NCI-H2227 (cell line): ENCODE data around the gene RYR1.
"Not testable (repeated sequence)": the region's sequence is repeated elsewhere in the genome, so short reads cannot be mapped to it uniquely, and the experiment has no call there.

Experiments used
- DNase-seq: peaks from one replicate; lab custom pipeline; 2025; ENCODE audit not compliant: unreplicated experiment; lab: John Stamatoyannopoulos, UW

RYR1 gene

GRCh38 chr19:38559428-38560401 is 126.2 kb downstream of the RYR1 start:
- no peak for DNase-seq

DNA sequence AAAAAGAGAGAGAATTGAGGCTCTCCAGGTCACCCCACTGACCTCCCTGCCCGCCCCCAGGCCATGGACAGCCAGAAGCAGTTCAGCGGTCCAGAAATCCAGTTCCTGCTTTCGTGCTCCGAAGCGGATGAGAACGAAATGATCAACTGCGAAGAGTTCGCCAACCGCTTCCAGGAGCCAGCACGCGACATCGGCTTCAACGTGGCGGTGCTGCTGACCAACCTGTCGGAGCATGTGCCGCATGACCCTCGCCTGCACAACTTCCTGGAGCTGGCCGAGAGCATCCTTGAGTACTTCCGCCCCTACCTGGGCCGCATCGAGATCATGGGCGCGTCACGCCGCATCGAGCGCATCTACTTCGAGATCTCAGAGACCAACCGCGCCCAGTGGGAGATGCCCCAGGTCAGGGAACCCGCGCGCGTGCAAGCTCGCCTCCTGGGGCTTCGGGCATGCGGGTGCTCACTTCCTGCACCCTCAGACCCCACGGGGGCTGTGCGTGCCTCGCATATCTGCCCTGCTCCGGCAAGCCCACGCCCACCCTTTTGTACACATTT is 127.6 kb downstream of the RYR1 start:
- DNase-seq, result no peak

- no peak for DNase-seq
Observed at GRCh38 chr19:38561658-38562057, 128.2 kb downstream of the RYR1 start.

- DNase-seq, result no peak
Observed at GRCh38 chr19:38562096-38562495, 128.6 kb downstream of the RYR1 start.

DNA sequence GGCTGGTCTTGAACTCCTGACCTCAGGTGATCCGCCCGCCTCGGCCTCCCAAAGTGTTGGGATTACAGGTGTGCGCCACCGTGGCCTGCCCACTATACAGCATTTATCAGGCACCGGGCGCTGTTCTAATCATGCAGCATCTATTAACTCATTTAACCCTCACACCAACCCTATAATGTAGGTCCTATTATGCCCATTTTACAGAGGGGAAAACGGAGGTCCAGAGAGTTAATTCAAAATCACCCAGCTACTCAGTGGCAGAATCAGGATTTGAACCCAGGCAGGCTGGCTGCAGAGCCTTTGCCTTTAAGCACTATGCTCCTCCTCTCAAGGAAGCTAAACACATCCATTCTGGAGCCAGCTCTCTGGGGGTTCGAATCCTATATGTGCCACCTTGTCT is 130.0 kb downstream of the RYR1 start:
- no peak for DNase-seq

- DNase-seq, result peak; percentile 81
Observed at GRCh38 chr19:38564981-38565690, 131.6 kb downstream of the RYR1 start.

- no peak for DNase-seq
Observed at GRCh38 chr19:38565691-38566105, 132.2 kb downstream of the RYR1 start.

DNA sequence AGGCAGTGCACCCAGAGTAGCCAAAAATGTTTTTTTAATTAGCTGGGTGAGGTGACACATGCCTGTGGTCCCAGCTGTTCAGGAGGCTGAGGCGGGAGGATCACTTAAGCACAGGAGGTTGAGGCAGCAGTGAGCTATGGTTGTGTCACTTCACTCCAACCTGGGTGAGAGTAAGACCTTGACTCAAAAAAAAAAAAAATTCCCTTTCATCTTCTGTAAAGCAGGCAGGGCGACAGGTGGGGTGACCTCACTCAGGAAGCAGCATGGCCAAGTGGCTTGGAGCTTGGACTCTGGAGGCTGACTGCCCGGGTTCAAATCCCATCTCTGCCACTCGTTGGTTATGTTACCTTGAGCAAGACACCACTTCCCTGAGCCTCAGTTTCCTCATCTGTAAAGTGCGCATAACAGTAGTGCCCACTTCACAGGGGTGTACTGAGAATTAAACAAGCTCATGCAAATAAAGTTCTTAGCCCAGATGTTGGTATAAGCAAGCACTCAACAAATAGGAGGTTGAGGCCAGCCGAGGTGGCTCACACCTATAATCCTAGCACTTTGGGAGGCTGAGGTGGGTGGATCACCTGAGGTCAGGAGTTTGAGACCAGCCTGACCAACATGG is 136.0 kb downstream of the RYR1 start:
- DNase-seq, result no peak

GRCh38 chr19:38571682-38572081 is 138.2 kb downstream of the RYR1 start:
- no peak for DNase-seq

DNA sequence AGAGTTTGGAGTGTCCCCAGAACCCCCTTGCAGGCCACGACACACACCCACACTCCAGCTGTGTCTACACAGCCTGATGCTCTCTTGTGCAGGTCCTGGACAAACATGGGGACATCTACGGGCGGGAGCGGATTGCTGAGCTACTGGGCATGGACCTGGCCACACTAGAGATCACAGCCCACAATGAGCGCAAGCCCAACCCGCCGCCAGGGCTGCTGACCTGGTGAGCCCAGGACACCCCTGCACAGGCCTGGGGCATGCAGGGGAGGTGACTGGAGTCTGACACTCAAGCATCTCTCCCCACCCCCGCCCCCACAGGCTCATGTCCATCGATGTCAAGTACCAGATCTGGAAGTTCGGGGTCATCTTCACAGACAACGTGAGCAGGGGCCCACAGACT is 144.3 kb downstream of the RYR1 start:
- no peak for DNase-seq

DNA sequence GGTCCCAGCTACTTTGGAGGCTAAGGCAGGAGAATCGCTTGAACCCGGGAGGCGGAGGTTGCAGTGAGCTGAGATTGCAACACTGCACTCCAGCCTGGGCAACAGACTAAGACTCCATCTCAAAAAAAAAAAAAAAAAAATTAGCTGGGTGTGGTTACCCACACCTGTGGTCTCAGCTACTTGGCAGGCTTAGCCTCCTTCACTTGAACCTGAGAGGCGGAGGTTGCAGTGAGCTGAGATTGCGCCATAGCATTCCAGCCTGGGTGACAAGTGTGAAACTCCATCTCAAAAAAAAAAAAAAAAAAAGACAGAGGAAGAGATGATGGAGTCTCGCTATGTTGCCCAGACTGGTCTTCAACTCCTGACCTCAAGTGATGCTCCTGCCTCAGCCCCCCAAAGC is 145.8 kb downstream of the RYR1 start:
- DNase-seq, result not testable (repeated sequence)

DNA sequence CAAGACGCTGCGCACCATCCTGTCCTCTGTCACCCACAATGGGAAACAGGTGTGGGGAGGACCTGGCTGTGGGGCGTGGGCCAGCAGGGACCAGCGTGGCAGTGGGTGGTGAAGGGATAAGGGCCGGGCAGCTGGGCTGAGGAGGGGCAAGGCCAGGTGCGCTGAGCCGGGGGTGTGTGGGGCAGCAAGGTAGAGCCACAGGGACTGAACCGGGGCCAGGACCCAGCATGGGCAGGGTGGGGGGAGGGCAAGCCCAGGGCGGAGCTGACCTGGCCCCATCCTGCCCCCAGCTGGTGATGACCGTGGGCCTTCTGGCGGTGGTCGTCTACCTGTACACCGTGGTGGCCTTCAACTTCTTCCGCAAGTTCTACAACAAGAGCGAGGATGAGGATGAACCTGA is 146.6 kb downstream of the RYR1 start:
- no peak for DNase-seq

DNA sequence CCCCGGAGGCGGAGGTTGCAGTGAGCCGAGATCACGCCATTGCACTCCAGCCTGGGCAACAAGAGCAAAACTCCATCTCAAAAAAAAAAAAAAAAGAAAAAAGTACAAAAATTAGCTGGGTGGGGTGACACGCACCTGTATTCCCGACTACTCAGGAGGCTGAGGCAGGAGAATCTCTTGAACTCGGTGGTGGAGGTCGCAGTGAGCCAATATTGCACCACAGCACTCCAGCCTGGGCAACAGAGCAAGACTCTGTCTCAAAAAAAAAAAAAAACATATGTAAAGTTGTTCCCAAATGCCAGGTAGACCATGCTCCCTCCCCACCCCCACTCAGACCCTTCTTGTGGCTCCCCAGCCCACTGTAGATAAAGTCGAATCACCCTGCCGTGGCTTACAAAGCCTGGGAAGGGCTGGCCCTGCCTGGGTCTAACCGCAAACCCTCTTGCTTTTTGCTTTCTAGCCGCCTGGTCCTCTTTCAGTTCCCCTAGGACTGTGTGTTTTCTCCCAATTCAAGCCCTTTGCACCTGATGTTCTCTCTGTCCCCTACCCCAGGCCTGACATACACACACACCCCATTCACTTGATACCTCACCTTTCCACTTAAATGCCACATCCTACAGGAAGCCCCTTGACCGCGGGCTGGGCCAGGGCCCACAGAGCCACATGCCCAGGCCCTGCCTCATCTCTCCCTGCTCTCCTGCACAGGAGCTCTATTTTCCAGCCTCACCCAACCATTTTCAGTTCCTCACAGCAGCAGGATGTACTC is 149.9 kb downstream of the RYR1 start:
- DNase-seq, result no peak

DNA sequence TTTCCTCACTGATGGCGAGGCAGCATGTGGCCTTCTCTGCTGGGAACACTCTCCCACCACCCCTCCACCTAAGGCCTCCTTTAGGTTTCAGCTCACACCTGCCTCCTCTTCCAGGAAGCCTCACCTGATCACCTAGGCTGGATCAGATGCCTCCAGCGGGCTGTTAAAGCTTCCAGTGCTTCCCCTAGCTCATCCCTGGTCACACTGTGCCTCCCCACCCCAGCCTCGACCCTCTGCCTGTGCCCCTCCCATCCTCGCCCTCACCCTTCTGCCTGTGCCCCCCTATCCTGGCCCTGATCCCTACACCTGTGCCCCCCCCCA is 150.5 kb downstream of the RYR1 start:
- no peak for DNase-seq

DNA sequence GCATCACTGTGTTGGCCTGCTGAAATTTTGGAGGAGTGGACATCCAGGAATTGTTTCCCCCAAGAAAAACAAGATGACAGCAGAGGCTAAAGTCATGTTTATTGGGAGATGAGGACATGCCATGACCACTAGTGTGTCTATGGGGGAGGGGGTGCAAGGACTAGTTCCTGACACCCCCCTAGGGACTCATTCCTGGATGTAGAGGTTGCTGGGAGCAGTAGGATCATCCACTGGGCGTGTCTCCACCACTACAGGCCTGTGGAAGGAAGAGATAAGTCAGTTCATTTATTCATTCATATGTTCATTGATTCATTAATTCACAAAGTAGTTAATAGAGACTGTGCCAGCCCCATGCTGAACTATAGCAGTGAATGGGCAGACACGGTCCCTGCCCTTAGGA is 154.1 kb downstream of the RYR1 start:
- no peak for DNase-seq

DNA sequence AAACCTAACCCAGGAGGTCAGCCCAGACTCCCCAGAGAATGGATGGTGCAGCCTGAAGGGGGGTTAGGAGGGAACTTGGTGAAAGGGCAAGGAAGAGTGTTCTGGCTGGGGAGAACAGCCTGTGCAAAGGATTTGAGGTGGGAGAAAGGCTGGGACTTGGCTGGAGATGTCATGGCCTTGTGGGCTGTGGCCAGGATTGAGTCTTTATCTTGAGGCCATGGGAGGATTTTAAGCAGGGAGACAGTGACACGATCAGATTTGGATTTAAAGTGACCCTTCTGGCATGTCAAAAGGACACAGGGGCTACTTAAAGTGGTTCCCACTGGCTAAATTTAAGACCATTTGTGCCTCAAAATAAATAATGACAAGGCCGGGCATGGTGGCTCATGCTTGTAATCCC is 154.6 kb downstream of the RYR1 start:
- no peak for DNase-seq

GRCh38 chr19:38592940-38593339 is 159.4 kb downstream of the RYR1 start:
- DNase-seq, result no peak

DNA sequence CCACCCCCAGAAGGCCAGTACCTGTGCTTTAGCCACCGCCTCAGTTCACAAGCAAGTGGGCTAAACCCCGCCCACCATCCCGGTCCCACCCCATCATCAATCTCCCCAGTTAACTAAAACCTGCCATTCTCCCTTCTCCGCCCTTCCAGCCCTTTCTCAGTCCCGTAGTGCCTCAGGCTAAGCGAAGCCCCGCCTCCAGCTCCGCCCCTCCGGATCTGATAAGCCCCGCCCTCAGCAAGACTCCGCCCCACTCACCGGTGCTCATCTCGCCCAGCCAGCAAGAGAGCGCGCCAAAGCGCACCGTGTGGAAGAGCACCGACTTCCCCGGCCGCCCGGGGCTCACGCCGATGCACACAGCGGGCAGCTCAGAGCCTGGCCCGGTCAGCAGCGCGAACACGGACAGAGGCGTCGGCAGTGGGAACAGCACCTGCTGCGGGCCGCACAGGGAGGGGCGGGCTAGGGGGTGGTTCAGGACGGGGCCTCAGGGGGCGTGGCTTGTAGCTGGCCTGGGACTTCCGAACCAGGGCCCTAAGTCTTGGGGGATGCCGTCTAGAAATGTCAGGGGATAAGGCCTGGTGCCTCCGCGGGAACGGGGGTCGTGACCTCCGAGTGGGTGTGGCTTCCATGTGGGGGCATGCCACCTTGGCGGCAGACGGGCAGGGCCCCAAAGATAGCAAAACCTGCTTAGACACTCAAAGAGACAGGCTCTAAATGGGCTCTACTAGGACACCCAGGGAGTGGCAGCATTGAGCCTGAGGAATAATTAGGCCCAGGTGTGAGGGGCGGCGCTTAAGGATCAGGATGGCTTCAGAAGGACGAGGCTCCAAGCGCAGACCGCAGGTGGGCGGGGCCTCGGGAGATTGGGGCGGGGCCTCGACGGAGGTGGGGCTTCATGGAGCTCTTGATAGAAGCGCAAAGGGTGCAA is 162.8 kb downstream of the RYR1 start:
- DNase-seq, result peak; percentile 100

DNA sequence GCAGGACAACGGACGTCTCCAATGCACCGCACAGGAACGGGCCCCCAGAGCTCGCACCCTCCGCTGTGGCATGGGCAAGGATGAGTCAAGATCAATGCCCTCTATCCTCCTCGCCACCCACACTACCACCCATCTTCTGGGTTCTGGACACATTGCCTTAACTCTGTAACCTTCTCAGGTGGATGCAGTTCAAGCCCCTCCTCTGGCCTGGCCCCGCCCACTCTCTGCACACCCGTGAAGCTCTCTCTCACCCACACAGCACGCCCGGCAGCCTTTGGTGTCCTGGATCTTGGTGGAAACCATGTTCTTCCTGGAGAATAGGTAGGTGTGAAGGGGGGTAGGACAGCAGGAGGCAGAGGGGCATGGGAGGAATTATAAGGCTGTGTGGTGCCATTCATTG is 163.6 kb downstream of the RYR1 start:
- no peak for DNase-seq

DNA sequence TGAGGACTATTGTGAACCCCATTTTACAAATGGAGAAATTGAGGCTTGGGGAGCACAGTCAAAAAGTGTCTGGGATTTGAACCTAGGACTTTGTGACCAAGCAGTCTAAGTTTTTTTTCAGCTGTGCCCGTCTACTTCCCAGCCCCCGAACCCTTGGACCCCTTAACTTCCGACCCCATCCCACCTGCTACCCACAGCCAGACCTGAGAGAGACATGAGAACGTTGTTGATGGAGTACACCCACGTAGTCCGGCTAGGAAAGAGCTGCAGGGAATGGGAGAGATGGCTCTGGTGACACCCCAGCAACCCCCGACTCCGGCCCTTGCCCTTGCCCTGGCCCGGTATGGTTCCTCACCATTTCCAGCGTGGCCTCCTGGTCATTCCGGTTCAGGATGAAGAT is 166.2 kb downstream of the RYR1 start:
- DNase-seq, result no peak
